ENCODE measurements around the gene LRCH4. TPM values are rescaled to one million over a fixed set of nuclear protein-coding genes. Genes with fewer than 3 reads are reported as not detected.

Gene LRCH4
- total and polyA plus RNA-seq, 2 of the 13 experiments (the other 11 are each of a cell fraction or from before 2014, with no cell fraction given) = 7.0 to 9.3 TPM

DNA sequence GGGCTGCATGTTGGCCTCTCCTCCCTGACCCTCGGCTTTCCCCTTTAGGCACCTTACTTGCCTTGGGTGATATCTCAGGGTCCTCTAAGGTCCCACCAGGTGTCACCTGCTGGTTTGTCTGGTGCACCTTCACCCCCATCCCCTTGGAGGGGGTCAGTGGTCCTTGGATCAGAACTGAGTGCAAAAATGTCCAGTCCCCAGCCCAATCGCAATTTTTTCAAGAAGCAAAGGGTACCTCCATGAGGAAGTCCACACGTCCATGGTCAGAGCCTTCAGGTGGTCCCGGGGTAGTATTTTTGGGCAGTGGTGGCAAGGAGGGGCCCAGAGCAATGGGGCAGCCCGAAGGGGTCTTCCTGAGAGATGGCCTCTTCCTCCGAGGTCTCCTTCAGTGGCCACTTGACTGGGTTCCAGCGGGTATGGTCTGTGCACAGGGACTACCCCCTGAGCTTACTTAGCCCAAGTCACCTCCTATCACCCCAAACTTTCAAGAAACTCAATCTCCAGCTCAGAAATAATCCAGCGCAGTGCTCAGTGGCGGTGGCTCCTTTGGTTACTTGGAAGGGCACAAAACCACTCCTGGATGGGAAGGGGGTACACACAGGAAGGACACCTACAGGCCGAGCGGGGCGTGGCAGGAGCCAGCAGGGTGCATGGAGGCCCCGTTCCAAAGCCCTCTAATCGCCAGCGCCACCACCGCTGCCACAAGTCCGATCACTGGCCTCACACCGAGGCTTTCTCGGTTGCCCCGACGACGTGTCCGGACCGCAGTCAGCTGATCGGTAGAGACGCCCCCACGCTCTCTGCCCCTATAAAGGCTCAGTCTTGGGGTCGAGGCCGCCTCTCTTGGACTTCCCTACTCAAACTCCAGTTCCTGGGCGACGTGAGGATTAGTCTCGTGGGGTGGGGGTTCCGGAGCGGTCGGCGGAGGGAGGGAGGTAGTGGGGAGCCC, 16.8 kb downstream of the LRCH4 start (continued):
- TF ChIP-seq, protein P1, sequence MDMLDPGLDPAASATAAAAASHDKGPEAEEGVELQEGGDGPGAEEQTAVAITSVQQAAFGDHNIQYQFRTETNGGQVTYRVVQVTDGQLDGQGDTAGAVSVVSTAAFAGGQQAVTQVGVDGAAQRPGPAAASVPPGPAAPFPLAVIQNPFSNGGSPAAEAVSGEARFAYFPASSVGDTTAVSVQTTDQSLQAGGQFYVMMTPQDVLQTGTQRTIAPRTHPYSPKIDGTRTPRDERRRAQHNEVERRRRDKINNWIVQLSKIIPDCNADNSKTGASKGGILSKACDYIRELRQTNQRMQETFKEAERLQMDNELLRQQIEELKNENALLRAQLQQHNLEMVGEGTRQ (IDR thresholded peaks at IDR 0.05; ENCODE audit: low read depth, low read length) = peak; percentile 43; the same call in 1 of the 2 replicates
- TF ChIP-seq, protein P1 (CRISPR knock-in tag; IDR thresholded peaks at IDR 0.05; ENCODE audit: borderline replicate concordance) = peak; percentile 79; the same call in 1 of the 2 replicates
- TF ChIP-seq SMARCE1 (IDR thresholded peaks at IDR 0.05; ENCODE audit: borderline replicate concordance) = no peak
- peak; percentile 42 for TF ChIP-seq HDAC2 (CRISPR knock-in tag; IDR thresholded peaks at IDR 0.05)
- TF ChIP-seq ZBTB1 (CRISPR knock-in tag; IDR thresholded peaks at IDR 0.05; ENCODE audit: borderline replicate concordance) = no peak
- TF ChIP-seq, protein P2, sequence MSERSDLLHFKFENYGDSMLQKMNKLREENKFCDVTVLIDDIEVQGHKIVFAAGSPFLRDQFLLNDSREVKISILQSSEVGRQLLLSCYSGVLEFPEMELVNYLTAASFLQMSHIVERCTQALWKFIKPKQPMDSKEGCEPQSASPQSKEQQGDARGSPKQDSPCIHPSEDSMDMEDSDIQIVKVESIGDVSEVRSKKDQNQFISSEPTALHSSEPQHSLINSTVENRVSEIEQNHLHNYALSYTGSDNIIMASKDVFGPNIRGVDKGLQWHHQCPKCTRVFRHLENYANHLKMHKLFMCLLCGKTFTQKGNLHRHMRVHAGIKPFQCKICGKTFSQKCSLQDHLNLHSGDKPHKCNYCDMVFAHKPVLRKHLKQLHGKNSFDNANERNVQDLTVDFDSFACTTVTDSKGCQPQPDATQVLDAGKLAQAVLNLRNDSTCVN (CRISPR knock-in tag; IDR thresholded peaks at IDR 0.05; ENCODE audit: borderline replicate concordance) = 0 out of 2 replicates have a peak, but pooled peaks have one; percentile 31
- TF ChIP-seq U2AF1 (optimal IDR thresholded peaks at IDR 0.05; ENCODE audit: low read depth, low read length) = peak; percentile 34
- TF ChIP-seq ZNF331 (CRISPR knock-in tag; IDR thresholded peaks at IDR 0.05) = no peak; the same call in 1 of the 2 replicates
- peak; percentile 89; the same call in 1 of the 2 replicates for TF ChIP-seq ZNF788 (CRISPR knock-in tag; IDR thresholded peaks at IDR 0.05; ENCODE audit: borderline replicate concordance)
- no peak; the same call in 1 of the 2 replicates for TF ChIP-seq ZNF460 (CRISPR knock-in tag; IDR thresholded peaks at IDR 0.05; ENCODE audit: borderline replicate concordance)
- no peak for TF ChIP-seq KLF13 (CRISPR knock-in tag; IDR thresholded peaks at IDR 0.05)
- TF ChIP-seq SSRP1 (CRISPR knock-in tag; IDR thresholded peaks at IDR 0.05) = peak; percentile 77; the same call in 1 of the 2 replicates
- TF ChIP-seq ZSCAN29 (CRISPR knock-in tag; conservative IDR thresholded peaks at IDR 0.05) = peak; percentile 93
- TF ChIP-seq MYNN (CRISPR knock-in tag; IDR thresholded peaks at IDR 0.05; ENCODE audit: low read depth) = no peak
- TF ChIP-seq TAF1 (CRISPR knock-in tag; IDR thresholded peaks at IDR 0.05) = no peak
- TF ChIP-seq ETV5 (CRISPR knock-in tag; IDR thresholded peaks at IDR 0.05; ENCODE audit: borderline replicate concordance) = peak; percentile 61; the same call in 1 of the 2 replicates
- TF ChIP-seq FOSL2 (CRISPR knock-in tag; IDR thresholded peaks at IDR 0.05) = peak; percentile 34; the same call in 1 of the 2 replicates
- TF ChIP-seq, protein P3, sequence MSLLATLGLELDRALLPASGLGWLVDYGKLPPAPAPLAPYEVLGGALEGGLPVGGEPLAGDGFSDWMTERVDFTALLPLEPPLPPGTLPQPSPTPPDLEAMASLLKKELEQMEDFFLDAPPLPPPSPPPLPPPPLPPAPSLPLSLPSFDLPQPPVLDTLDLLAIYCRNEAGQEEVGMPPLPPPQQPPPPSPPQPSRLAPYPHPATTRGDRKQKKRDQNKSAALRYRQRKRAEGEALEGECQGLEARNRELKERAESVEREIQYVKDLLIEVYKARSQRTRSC (CRISPR knock-in tag; IDR thresholded peaks at IDR 0.05; ENCODE audit: low read depth) = no peak
- peak; percentile 92 for TF ChIP-seq CCAR2 (optimal IDR thresholded peaks at IDR 0.05; ENCODE audit: low read depth, low read length)
- TF ChIP-seq, protein P4, sequence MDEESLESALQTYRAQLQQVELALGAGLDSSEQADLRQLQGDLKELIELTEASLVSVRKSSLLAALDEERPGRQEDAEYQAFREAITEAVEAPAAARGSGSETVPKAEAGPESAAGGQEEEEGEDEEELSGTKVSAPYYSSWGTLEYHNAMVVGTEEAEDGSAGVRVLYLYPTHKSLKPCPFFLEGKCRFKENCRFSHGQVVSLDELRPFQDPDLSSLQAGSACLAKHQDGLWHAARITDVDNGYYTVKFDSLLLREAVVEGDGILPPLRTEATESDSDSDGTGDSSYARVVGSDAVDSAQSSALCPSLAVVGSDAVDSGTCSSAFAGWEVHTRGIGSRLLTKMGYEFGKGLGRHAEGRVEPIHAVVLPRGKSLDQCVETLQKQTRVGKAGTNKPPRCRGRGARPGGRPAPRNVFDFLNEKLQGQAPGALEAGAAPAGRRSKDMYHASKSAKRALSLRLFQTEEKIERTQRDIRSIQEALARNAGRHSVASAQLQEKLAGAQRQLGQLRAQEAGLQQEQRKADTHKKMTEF (CRISPR knock-in tag; IDR thresholded peaks at IDR 0.05) = no peak
- TF ChIP-seq MXD4 (CRISPR knock-in tag; IDR thresholded peaks at IDR 0.05) = no peak
- TF ChIP-seq ZSCAN9 (CRISPR knock-in tag; IDR thresholded peaks at IDR 0.05; ENCODE audit: borderline replicate concordance) = no peak
- TF ChIP-seq ZNF746 (CRISPR knock-in tag; IDR thresholded peaks at IDR 0.05) = peak; percentile 53; the same call in 1 of the 2 replicates
- TF ChIP-seq, protein P5, sequence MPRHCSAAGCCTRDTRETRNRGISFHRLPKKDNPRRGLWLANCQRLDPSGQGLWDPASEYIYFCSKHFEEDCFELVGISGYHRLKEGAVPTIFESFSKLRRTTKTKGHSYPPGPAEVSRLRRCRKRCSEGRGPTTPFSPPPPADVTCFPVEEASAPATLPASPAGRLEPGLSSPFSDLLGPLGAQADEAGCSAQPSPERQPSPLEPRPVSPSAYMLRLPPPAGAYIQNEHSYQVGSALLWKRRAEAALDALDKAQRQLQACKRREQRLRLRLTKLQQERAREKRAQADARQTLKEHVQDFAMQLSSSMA (CRISPR knock-in tag; IDR thresholded peaks at IDR 0.05) = peak; percentile 21

Measured in HepG2 (cell line).